H1 (cell line): ENCODE results near the gene SRRM4. TPM values are rescaled to one million over a fixed set of nuclear protein-coding genes. Genes with fewer than 3 reads are reported as not detected.

ENCODE experiments used
- CHD2 ChIP-seq: IDR thresholded peaks from 2 replicates; pipeline ENCODE4 v1.6.1; 2012; ENCODE audit warnings: low read length, improper control_type of control experiment
- CTBP2 ChIP-seq: IDR thresholded peaks from 2 replicates; pipeline ENCODE4 v1.7.0; 2011; ENCODE audit warnings: borderline replicate concordance, mild to moderate bottlenecking, moderate library complexity, mixed read lengths, low read length; ENCODE audit not compliant: insufficient read depth, insufficient read length
- FOSL1 ChIP-seq: IDR thresholded peaks from 2 replicates; pipeline ENCODE4 v1.6.1; 2011; ENCODE audit warnings: mild to moderate bottlenecking, low read depth, low read length, moderate library complexity; ENCODE audit not compliant: insufficient read depth
- GABPA ChIP-seq: IDR thresholded peaks from 2 replicates; pipeline ENCODE4 v1.6.1; 2011; ENCODE audit warnings: mild to moderate bottlenecking, low read length, moderate library complexity, borderline replicate concordance; ENCODE audit not compliant: insufficient read depth
- SIN3A ChIP-seq, 2 experiments: IDR thresholded peaks in 1 of 2; conservative IDR thresholded peaks in 1 of 2; 2 replicates each; pipeline ENCODE4 v1.6.1; 2011 to 2012; ENCODE audit warnings: low read length in 2 of 2, improper control_type of control experiment in 1 of 2, low read depth in 1 of 2, mild to moderate bottlenecking in 1 of 2
- SIX5 ChIP-seq: IDR thresholded peaks from 2 replicates; pipeline ENCODE4 v1.6.1; 2011; ENCODE audit warnings: mild to moderate bottlenecking, low read depth, low read length
- SP4 ChIP-seq: IDR thresholded peaks from 2 replicates; pipeline ENCODE4 v1.6.1; 2012; ENCODE audit warnings: low read length, inconsistent platforms
- SUZ12 ChIP-seq: fragments of 200-600 bp; sonication (generic); IDR thresholded peaks from 2 replicates; pipeline ENCODE4 v1.6.1; 2012; ENCODE audit warnings: mild to moderate bottlenecking, inconsistent platforms, low read length, moderate library complexity, mixed read lengths
- TCF12 ChIP-seq: IDR thresholded peaks from 2 replicates; pipeline ENCODE4 v1.6.1; 2011; ENCODE audit warnings: low read depth, mild to moderate bottlenecking, low read length
- polyA plus RNA-seq, 7 experiments: library from polyadenylated mRNA; depleted of rRNA in 3 of 7; stranded (reverse) in 5 of 7; unstranded in 2 of 7; fragments of >200 nt in 5 of 7; fragments of 200-250 nt in 2 of 7; gene quantifications; 1 replicate in 5 of 7; 2 replicates in 1 of 7; 4 replicates in 1 of 7; pipeline versions ENCODE4 v1.2.1 to v1.2.3, GENCODE V29; 2011 to 2013; ENCODE audit warnings: missing spikeins in 2 of 7, mixed read lengths in 2 of 7
- total RNA-seq: library from RNA; stranded (reverse); fragmentation: NEBNext Ultra II Directional; extraction: Animal tissue kit (Norgen Biotek cat#: 25700); gene quantifications from 2 replicates; pipeline ENCODE4 v1.2.1, GENCODE V29; 2021
- TF ChIP-seq, protein P1 (sequence below): IDR thresholded peaks from 2 replicates; pipeline ENCODE4 v1.6.1; 2012; ENCODE audit warnings: low read length, inconsistent platforms

Gene SRRM4
- total and polyA plus RNA-seq, 2 of the 8 experiments (the other 6 are each of a cell fraction or from before 2014, with no cell fraction given) = 0.53 to 1.1 TPM

DNA sequence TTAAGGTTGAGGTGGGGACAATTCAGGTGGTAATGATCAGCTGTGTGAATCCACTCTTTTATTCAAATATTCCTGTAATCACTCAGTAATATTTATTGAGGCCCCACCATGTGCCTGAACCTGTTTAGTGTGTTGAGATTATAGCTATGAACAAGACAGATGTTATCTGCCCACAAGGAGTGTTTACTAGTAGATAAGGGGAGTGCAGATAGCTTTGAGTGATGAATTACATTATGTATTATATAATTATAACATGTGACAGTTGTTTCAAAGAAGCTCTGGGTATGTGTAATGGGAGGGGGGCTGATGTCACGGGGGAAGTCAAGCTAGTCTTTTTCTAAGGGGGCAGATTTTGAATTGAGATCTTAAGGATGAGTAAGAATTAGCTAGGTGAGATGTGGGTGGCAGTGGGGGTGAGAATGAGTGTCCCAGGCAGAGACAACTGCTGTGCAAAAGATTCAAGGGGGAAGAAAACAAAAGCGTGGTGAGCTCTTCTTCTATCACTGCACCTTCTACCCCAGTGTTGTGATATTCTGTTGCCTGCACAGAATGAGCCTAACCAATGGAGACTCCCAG lies 21.3 kb upstream of the SRRM4 start (continued):
- TF ChIP-seq CTBP2 = no peak
- no peak for TF ChIP-seq FOSL1
- TF ChIP-seq SIX5 = no peak
- no peak for TF ChIP-seq SUZ12
- no peak for TF ChIP-seq GABPA
- TF ChIP-seq SP4 = no peak
- TF ChIP-seq TCF12 = no peak
- TF ChIP-seq CHD2 = no peak
- TF ChIP-seq, protein P1, sequence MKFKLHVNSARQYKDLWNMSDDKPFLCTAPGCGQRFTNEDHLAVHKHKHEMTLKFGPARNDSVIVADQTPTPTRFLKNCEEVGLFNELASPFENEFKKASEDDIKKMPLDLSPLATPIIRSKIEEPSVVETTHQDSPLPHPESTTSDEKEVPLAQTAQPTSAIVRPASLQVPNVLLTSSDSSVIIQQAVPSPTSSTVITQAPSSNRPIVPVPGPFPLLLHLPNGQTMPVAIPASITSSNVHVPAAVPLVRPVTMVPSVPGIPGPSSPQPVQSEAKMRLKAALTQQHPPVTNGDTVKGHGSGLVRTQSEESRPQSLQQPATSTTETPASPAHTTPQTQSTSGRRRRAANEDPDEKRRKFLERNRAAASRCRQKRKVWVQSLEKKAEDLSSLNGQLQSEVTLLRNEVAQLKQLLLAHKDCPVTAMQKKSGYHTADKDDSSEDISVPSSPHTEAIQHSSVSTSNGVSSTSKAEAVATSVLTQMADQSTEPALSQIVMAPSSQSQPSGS = no peak
- TF ChIP-seq SIN3A (conservative IDR thresholded peaks at IDR 0.05 in 1 of 2, IDR thresholded peaks at IDR 0.05 in 1 of 2; ENCODE audit: low read depth in 1 of 2, low read length in 2 of 2) = no peak
